GM12878 (cell line): ENCODE measurements around the gene IL20RB. TPM values are rescaled to one million over a fixed set of nuclear protein-coding genes. Genes with fewer than 3 reads are reported as not detected.

Experiments
- BCL11A ChIP-seq: IDR thresholded peaks from 2 replicates; pipeline ENCODE4 v1.6.1; 2011; ENCODE audit warnings: low read depth, low read length
- CREM ChIP-seq: IDR thresholded peaks from 2 replicates; pipeline ENCODE4 v1.6.1; 2014; ENCODE audit warnings: antibody characterized with exemption, low read depth
- DPF2 ChIP-seq: fragments of 450-650 bp; IDR thresholded peaks from 2 replicates; pipeline ENCODE4 v1.6.1; 2017; ENCODE audit warnings: mild to moderate bottlenecking
- EZH2 ChIP-seq: IDR thresholded peaks from 2 replicates; pipeline ENCODE4 v1.6.1; 2012; ENCODE audit warnings: low read depth, mild to moderate bottlenecking, control low read depth, inconsistent platforms, low read length, borderline replicate concordance; ENCODE audit not compliant: control insufficient read depth
- IKZF1 ChIP-seq: fragments of 450-650 bp; conservative IDR thresholded peaks from 2 replicates; pipeline ENCODE4 v1.6.1; 2017; ENCODE audit warnings: antibody characterized with exemption, mild to moderate bottlenecking
- PAX5 ChIP-seq: IDR thresholded peaks from 2 replicates; pipeline ENCODE4 v1.6.1; 2011; ENCODE audit warnings: low read depth, low read length, borderline replicate concordance
- RAD21 ChIP-seq: IDR thresholded peaks from 2 replicates; pipeline ENCODE4 v1.6.1; 2011; ENCODE audit warnings: mild to moderate bottlenecking, low read depth, low read length, moderate library complexity; ENCODE audit not compliant: insufficient read depth
- SKIL ChIP-seq: fragments of 450-650 bp; IDR thresholded peaks from 2 replicates; pipeline ENCODE4 v1.6.1; 2017; ENCODE audit warnings: mild to moderate bottlenecking, low read depth, inconsistent platforms; ENCODE audit not compliant: poor library complexity, severe bottlenecking
- ZNF687 ChIP-seq: fragments of 450-650 bp; IDR thresholded peaks from 2 replicates; pipeline ENCODE4 v1.6.1; 2017; ENCODE audit warnings: mild to moderate bottlenecking, moderate library complexity
- polyA plus RNA-seq, 11 experiments: library from polyadenylated mRNA; depleted of rRNA in 4 of 11; unstranded in 6 of 11; stranded (reverse) in 5 of 11; fragments of >200 nt; fragmentation: Nextera tagmentation in 4 of 11; fragmentation: Illumina TruSeq in 1 of 11; extraction: Ambion mirVana in 4 of 11; extraction: Trizol in 1 of 11; gene quantifications; 1 replicate in 1 of 11; 2 replicates in 10 of 11; pipeline versions ENCODE4 v1.2.1 to v1.2.3, GENCODE V29; 2011 to 2016; ENCODE audit warnings: inconsistent platforms in 2 of 11, missing spikeins in 2 of 11, low read depth in 1 of 11
- total RNA-seq, 4 experiments: library from RNA; depleted of rRNA in 3 of 4; stranded (reverse); fragments of >200 nt in 3 of 4; fragmentation: Illumina TruSeq in 1 of 4; extraction: Trizol in 1 of 4; gene quantifications; 2 replicates each; pipeline versions ENCODE4 v1.2.1 to v1.2.3, GENCODE V29; 2013 to 2021

The IL20RB gene
- total and polyA plus RNA-seq, 10 of the 15 experiments (the other 5 are each of a cell fraction or from before 2014, with no cell fraction given): 0.21 to 1.1 (median 0.54) TPM

- TF ChIP-seq SKIL: no peak
- no peak for TF ChIP-seq IKZF1
- no peak for TF ChIP-seq DPF2
- no peak for TF ChIP-seq RAD21
- TF ChIP-seq ZNF687: no peak
- TF ChIP-seq CREM: no peak
- TF ChIP-seq PAX5: no peak
- TF ChIP-seq EZH2: no peak
- no peak for TF ChIP-seq BCL11A
Measured at GRCh38 chr3:137008131-137008530, 50.3 kb downstream of the IL20RB start (continued).
